Endothelial cell of umbilical vein (primary cell): ENCODE results near the gene CCAR1. TPM values are rescaled to one million over a fixed set of nuclear protein-coding genes. Genes with fewer than 3 reads are reported as not detected.

Experiments
- BruUV-seq: library from RNA; stranded (reverse); fragments of 400-500 nt; replicated peaks from 2 replicates; lab custom pipeline; 2021; lab: Mats Ljungman, UMichigan
- CTCF ChIA-PET: fragments of 300-600, 350-600 bp; sonication (Branson Sonifier 250); formaldehyde crosslinking; loops from one replicate; lab custom pipeline; 2021; ENCODE audit warnings: antibody characterized with exemption, inconsistent platforms; lab: Charles Lee
- POLR2A ChIA-PET: fragments of 300-600, 350-600 bp; sonication (Branson Sonifier 250); formaldehyde crosslinking; loops from one replicate; lab custom pipeline; 2021; ENCODE audit warnings: antibody characterized with exemption, inconsistent platforms; lab: Charles Lee
- DNase-seq: peaks from one replicate; pipeline ENCODE4 v3.0.0-alpha.2; 2011; ENCODE audit warnings: low read depth, low spot score
- FAIRE-seq: peaks from 2 replicates; lab custom pipeline; 2011; peaks lifted over from hg19 to GRCh38; lab: Jason Lieb, UNC
- H2AFZ ChIP-seq: 2 replicates; pipeline ENCODE4 v1.6.0; 2012; ENCODE audit warnings: low read depth, low read length, control low read depth, inconsistent platforms
- H3K27ac ChIP-seq: 2 replicates; pipeline ENCODE4 v1.5.1; 2011; ENCODE audit warnings: low read depth, mild to moderate bottlenecking, control low read depth, low read length, moderate library complexity; ENCODE audit not compliant: insufficient read depth
- H3K27me3 ChIP-seq, 2 experiments: 2 replicates each; pipeline versions ENCODE4 v1.6.0 to v1.6.1; 2011; ENCODE audit warnings: low read length in 2 of 2, mixed read lengths in 1 of 2; ENCODE audit not compliant: control insufficient read depth in 2 of 2, insufficient read depth in 2 of 2
- H3K36me3 ChIP-seq, 2 experiments: 2 replicates in 1 of 2; 3 replicates in 1 of 2; pipeline ENCODE4 v1.5.1; 2011; ENCODE audit warnings: low read length in 2 of 2, mild to moderate bottlenecking in 1 of 2, moderate library complexity in 1 of 2; ENCODE audit not compliant: control insufficient read depth in 2 of 2, insufficient read depth in 2 of 2; ENCODE audit errors: extremely low read depth in 1 of 2
- H3K4me1 ChIP-seq: 3 replicates; pipeline ENCODE4 v1.5.1; 2011; ENCODE audit warnings: mild to moderate bottlenecking, low read length; ENCODE audit not compliant: control insufficient read depth, insufficient read depth; ENCODE audit errors: extremely low read depth
- H3K4me2 ChIP-seq: 2 replicates; pipeline ENCODE4 v1.6.1; 2011; ENCODE audit warnings: low read length, control low read depth, mixed read lengths; ENCODE audit not compliant: insufficient read depth
- H3K4me3 ChIP-seq, 3 experiments: fragments of 200-600 bp in 1 of 3; sonication (generic), shearing (Covaris generic) in 1 of 3; replicated peaks in 1 of 3; 2 replicates each; pipeline ENCODE4 v1.5.1; 2011 to 2016; ENCODE audit warnings: control low read depth in 3 of 3, low read length in 3 of 3, mild to moderate bottlenecking in 2 of 3, inconsistent platforms in 1 of 3, low read depth in 1 of 3, moderate library complexity in 1 of 3; ENCODE audit not compliant: insufficient read depth in 1 of 3
- H3K79me2 ChIP-seq: 2 replicates; pipeline ENCODE4 v1.6.0; 2012; ENCODE audit warnings: low read length, inconsistent platforms; ENCODE audit not compliant: control insufficient read depth, insufficient read depth
- H3K9ac ChIP-seq: replicated peaks from 2 replicates; pipeline ENCODE3; 2011; ENCODE audit warnings: low read length, control low read depth; ENCODE audit not compliant: insufficient read depth; ENCODE audit errors: extremely low read depth
- H3K9me1 ChIP-seq: replicated peaks from 3 replicates; pipeline ENCODE4 v1.6.0; 2011; ENCODE audit warnings: mild to moderate bottlenecking, low read length; ENCODE audit not compliant: control insufficient read depth, insufficient read depth; ENCODE audit errors: extremely low read depth
- H3K9me3 ChIP-seq: replicated peaks from 2 replicates; pipeline ENCODE4 v1.5.1; 2012; ENCODE audit warnings: low read length, inconsistent platforms; ENCODE audit not compliant: control insufficient read depth, insufficient read depth
- H4K20me1 ChIP-seq: replicated peaks from 2 replicates; pipeline ENCODE3; 2011; ENCODE audit warnings: mild to moderate bottlenecking, low read length; ENCODE audit not compliant: control insufficient read depth, insufficient read depth; ENCODE audit errors: extremely low read depth
- MYC ChIP-seq: IDR thresholded peaks from one replicate; pipeline ENCODE4 v1.6.1; 2011; ENCODE audit warnings: mild to moderate bottlenecking, low read depth, low read length
- POLR2A ChIP-seq: IDR thresholded peaks from 2 replicates; pipeline ENCODE4 v1.6.1; 2012; ENCODE audit warnings: low read depth, mild to moderate bottlenecking, control low read depth, low read length
- dilution Hi-C: fragments of 300-500 bp; cut with MboI; formaldehyde crosslinking; loops from one replicate; pipeline ENCODE4 v1.15.0; 2019; ENCODE audit warnings: low sequenced_read_pairs; ENCODE audit not compliant: extremely low pct_ligation_motif_present
- intact Hi-C: fragments of 100-400 bp; cut with micrococcal nuclease; formaldehyde crosslinking; loops from one replicate; pipeline ENCODE4 v1.10.0; 2022
- polyA plus RNA-seq, 4 experiments: library from polyadenylated mRNA; depleted of rRNA in 3 of 4; stranded (reverse) in 3 of 4; unstranded in 1 of 4; fragments of >200 nt; gene quantifications; 2 replicates each; pipeline versions ENCODE4 v1.2.1 to v1.2.3, GENCODE V29; 2011 to 2012; ENCODE audit warnings: missing spikeins in 1 of 4
- total RNA-seq: library from RNA; stranded (reverse); gene quantifications from 2 replicates; pipeline ENCODE4 v1.2.3, GENCODE V29; 2021

CCAR1 gene
- total and polyA plus RNA-seq, 2 donors (not counting 3 experiments of a cell fraction or from before 2014, with no cell fraction given), result 59.8 to 92.9 TPM

DNA sequence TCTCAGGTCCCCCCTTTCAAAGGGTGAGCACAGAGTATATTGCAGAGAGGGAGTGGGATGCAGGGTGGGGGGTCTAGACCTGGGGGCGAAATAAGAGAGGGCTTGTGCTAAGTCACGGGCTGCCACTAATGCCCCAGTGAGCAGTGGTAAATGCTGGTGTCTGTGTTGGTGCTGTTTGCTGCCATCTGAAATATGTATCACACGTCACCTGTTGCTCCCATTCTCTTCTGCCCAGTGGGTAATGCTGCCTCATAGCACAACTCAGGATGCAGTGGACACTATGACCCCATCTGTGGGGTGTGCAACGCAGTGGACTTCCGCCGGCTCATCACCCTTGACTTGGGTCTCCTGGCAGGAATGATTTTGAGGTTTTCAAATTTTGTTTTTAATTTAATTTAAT lies 108.9 kb downstream of the CCAR1 start:
- peaks cover 8 to 14% of the 10 kb centered on the region in 2 experiments for H3K27me3 ChIP-seq
- no peak for TF ChIP-seq MYC
- H3K36me3 ChIP-seq, result no peaks in the 10 kb centered on the region
- H3K9me3 ChIP-seq, result no peaks in the 10 kb centered on the region
- H3K4me3 ChIP-seq, result no peak overlapping the region
- H3K4me2 ChIP-seq, result no peak overlapping the region
- no peaks in the 10 kb centered on the region for H3K9me1 ChIP-seq
- H3K9ac ChIP-seq, result no peak overlapping the region
- no peak overlapping the region for H3K27ac ChIP-seq
- BruUV-seq, result no TSS peak
- dilution Hi-C loops, result no loop called here
- no peaks in the 10 kb centered on the region for H3K79me2 ChIP-seq
- DNase-seq (no peak), FAIRE-seq (no peak)
- intact Hi-C loops, result no loop called here
- H4K20me1 ChIP-seq, result no peaks in the 10 kb centered on the region
- ChIA-PET POLR2A (no interaction called here), CTCF (interaction anchor here (0.6 to 1.2 kb wide), 2 partner anchors 10 to 26 kb away, joined by 3 read pairs; no protein-coding TSS in a partner anchor)
- peaks cover 6% of the 10 kb centered on the region for H3K4me1 ChIP-seq
- H2AFZ ChIP-seq, result no peak overlapping the region

DNA sequence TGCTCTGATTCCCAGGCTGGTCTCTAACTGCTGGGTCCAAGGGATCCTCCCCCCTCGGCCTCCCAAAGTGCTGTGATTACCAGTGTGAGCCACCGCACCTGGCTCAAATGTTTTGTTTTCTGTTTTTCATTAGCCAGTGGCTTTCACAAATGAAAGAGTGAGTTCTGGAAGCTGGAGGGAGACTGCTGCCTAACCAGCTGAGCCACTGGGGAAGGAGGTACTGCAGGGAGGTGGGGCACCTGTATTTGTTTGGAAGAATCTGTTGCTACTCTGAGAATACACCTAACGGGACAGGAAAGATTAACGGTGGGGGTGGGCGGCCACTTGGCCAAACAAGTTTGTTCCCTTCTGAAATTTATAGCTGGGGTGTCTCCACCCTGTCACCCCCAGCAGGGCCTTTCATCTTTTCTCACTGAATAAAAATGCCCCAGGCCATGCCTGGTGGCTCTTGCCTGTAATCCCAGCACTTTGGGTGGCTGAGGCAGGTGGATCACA lies 111.0 kb downstream of the CCAR1 start:
- no peak for DNase-seq
- intact Hi-C loops, result no loop called here
- no peaks in the 10 kb centered on the region for H3K9me1 ChIP-seq
- no peak for FAIRE-seq
- no peaks in the 10 kb centered on the region for H3K9me3 ChIP-seq
- no peak overlapping the region for H2AFZ ChIP-seq
- TF ChIP-seq POLR2A, result no peak
- TF ChIP-seq MYC, result no peak
- H3K36me3 ChIP-seq, result no peaks in the 10 kb centered on the region
- dilution Hi-C loops, result no loop called here
- ChIA-PET CTCF (no interaction called here), POLR2A (no interaction called here)
- no peak overlapping the region for H3K4me3 ChIP-seq
- H4K20me1 ChIP-seq, result no peaks in the 10 kb centered on the region
- H3K27me3 ChIP-seq, result peaks cover 8 to 14% of the 10 kb centered on the region in 2 experiments
- H3K4me1 ChIP-seq, result peaks cover 2% of the 10 kb centered on the region
- no peak overlapping the region for H3K4me2 ChIP-seq
- BruUV-seq, result no TSS peak
- H3K79me2 ChIP-seq, result no peaks in the 10 kb centered on the region
- H3K27ac ChIP-seq, result no peak overlapping the region
- H3K9ac ChIP-seq, result no peak overlapping the region
